ENCODE measurements around the gene F3. TPM values are rescaled to one million over a fixed set of nuclear protein-coding genes. Genes with fewer than 3 reads are reported as not detected.

The F3 gene
- total and polyA plus RNA-seq, 12 donors = 20.4 to 99.0 (median 37.3) TPM

DNA sequence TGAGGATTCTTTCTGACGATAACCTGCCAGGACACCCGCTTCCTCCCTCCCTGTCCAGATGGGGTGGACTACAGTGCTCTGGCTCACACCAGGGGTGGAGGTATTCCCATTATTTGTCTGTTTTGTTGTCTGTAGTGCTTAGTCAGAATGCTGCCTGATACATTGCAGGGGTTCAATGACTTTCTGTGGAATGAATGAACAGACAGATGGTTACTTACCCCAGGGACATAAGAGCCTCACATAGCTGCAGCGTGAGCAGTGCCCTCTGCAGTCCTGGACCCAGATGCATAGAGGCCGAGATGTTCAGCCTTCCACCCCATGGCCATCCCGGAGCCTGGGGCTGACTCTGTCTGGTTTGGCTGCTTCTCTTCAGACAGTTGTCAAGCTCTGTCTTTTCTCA lies 13.0 kb upstream of the F3 start:
- Histone ChIP-seq H3K27ac (no peak overlapping the region), H3K4me1 (peaks cover 0 to 11% (median 3%) of the 10 kb centered on the region in 9 donors), H3K9me3 (no peaks in the 10 kb centered on the region), H3K36me3 (no peaks in the 10 kb centered on the region), H3K4me3 (no peak overlapping the region), H3K27me3 (no peaks in the 10 kb centered on the region)
- WGBS, 2 donors = 91 to 93% methylated on average over 5 of the region's 5 CpGs
- TF ChIP-seq CTCF (IDR thresholded peaks at IDR 0.05) = no peak
- no peak for ATAC-seq
- no peak for DNase-seq
- intact Hi-C loops (cut with DNase I) = no loop called here

GRCh38 chr1:94553931-94554330 lies 12.4 kb upstream of the F3 start:
- Histone ChIP-seq H3K4me1 (peaks cover 0 to 11% (median 3%) of the 10 kb centered on the region in 9 donors), H3K9me3 (no peaks in the 10 kb centered on the region), H3K27ac (no peak overlapping the region), H3K27me3 (no peaks in the 10 kb centered on the region), H3K4me3 (no peak overlapping the region), H3K36me3 (no peaks in the 10 kb centered on the region)
- intact Hi-C loops (cut with DNase I) = no loop called here
- no peak for DNase-seq
- ATAC-seq = no peak
- no peak for TF ChIP-seq CTCF (IDR thresholded peaks at IDR 0.05)
- WGBS, 2 donors = 83 to 89% methylated on average over 4 of the region's 4 CpGs

DNA sequence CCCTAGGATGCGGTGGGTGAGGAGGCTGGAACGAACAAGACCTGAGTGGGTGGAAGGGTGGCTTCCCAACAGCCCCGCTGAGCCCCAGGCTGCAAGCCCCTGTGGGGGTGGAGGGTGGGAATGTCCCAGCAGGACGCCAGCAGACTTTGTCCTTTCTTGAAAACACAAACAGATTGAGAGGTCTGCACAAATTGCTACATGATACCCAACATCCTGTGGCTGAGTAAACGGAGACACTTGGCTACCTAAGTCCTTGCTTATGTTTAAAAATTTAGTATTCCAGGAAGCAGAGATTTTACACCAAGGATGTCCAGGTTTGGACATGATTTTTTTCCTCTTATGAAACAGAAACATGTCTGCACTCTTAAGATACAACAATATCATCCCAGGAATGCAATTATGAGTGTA lies 11.8 kb upstream of the F3 start:
- ATAC-seq (no peak), DNase-seq (no peak)
- Histone ChIP-seq H3K27me3 (no peaks in the 10 kb centered on the region), H3K27ac (no peak overlapping the region), H3K9me3 (no peaks in the 10 kb centered on the region), H3K4me1 (peaks cover 0 to 11% (median 3%) of the 10 kb centered on the region in 9 donors), H3K36me3 (no peaks in the 10 kb centered on the region), H3K4me3 (no peak overlapping the region)
- no peak for TF ChIP-seq CTCF (IDR thresholded peaks at IDR 0.05)
- intact Hi-C loops (cut with DNase I) = no loop called here
- 49 to 52% methylated on average over 5 of the region's 5 CpGs for WGBS, 2 donors

DNA sequence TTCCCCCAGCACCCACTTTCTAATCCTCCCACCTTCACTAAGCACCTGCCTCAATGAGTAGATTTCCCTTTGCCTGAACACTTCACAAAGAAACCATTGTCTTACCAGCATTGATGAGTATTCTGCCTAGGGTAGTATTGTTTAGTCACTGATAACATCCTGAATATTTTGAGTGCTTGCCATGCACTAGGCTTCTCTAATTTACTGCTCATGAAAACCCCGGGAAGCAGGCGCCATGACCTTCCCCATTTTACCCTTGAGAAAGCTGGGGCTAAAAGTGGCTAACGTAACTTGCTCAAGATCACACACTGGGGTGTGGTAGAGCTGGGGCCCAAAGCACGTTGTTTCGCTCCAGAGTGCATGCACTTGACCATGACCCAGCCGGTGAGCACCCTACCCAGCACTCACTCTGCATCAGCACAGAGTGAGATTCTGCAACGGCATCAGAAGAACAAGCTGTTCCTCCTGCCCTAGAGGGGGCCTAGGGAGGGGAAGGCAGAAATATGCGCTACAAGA lies 10.6 kb upstream of the F3 start:
- ATAC-seq = peak in 6 of 8 donors; percentile 56 to 99 (median 88)
- Histone ChIP-seq H3K27me3 (no peaks in the 10 kb centered on the region), H3K4me1 (peaks cover 0 to 11% (median 3%) of the 10 kb centered on the region in 9 donors), H3K4me3 (no peak overlapping the region), H3K27ac (peak overlapping the region in 2 of 10 donors; percentile 21 to 25), H3K36me3 (no peaks in the 10 kb centered on the region), H3K9me3 (no peaks in the 10 kb centered on the region)
- intact Hi-C loops (cut with DNase I) = no loop called here
- DNase-seq = no peak
- TF ChIP-seq CTCF (IDR thresholded peaks at IDR 0.05) = no peak
- WGBS, 2 donors = 59 to 60% methylated on average over 8 of the region's 8 CpGs

Measured in heart right ventricle (tissue), 16 donors.